Thyroid gland (tissue), 4 donors: ENCODE data around the gene TK1.

ENCODE experiments used
- POLR2A ChIP-seq, 2 donors: fragments of 450-650 bp; IDR thresholded peaks; one replicate each; pipeline ENCODE4 v1.6.1; 2017; ENCODE audit warnings: antibody characterized with exemption in 2 of 2, mild to moderate bottlenecking in 2 of 2, moderate library complexity in 1 of 2
- TF ChIP-seq, protein P1 (sequence below), 6 experiments: fragments of 200-600 bp in 3 of 6; fragments of 450-650 bp in 3 of 6; sonication (generic) in 3 of 6; IDR thresholded peaks; one replicate each; pipeline ENCODE4 v1.5.1; 2016 to 2019; ENCODE audit warnings: antibody characterized with exemption in 6 of 6, mild to moderate bottlenecking in 2 of 6, inconsistent platforms in 1 of 6, moderate library complexity in 1 of 6

GRCh38 chr17:78133179-78133951, 53.5 kb downstream of the TK1 start:
- TF ChIP-seq, protein P1, sequence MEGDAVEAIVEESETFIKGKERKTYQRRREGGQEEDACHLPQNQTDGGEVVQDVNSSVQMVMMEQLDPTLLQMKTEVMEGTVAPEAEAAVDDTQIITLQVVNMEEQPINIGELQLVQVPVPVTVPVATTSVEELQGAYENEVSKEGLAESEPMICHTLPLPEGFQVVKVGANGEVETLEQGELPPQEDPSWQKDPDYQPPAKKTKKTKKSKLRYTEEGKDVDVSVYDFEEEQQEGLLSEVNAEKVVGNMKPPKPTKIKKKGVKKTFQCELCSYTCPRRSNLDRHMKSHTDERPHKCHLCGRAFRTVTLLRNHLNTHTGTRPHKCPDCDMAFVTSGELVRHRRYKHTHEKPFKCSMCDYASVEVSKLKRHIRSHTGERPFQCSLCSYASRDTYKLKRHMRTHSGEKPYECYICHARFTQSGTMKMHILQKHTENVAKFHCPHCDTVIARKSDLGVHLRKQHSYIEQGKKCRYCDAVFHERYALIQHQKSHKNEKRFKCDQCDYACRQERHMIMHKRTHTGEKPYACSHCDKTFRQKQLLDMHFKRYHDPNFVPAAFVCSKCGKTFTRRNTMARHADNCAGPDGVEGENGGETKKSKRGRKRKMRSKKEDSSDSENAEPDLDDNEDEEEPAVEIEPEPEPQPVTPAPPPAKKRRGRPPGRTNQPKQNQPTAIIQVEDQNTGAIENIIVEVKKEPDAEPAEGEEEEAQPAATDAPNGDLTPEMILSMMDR (IDR thresholded peaks at IDR 0.05): no peak
- TF ChIP-seq POLR2A (IDR thresholded peaks at IDR 0.05): no peak
